ENCODE measurements around the gene C6orf118. TPM values are rescaled to one million over a fixed set of nuclear protein-coding genes. Genes with fewer than 3 reads are reported as not detected.
A peak's percentile ranks its signal among the peaks of the same experiment; 100 is the strongest.

The C6orf118 gene
- polyA plus RNA-seq, 10 donors, result 0.50 to 2.6 (median 0.95) TPM

DNA sequence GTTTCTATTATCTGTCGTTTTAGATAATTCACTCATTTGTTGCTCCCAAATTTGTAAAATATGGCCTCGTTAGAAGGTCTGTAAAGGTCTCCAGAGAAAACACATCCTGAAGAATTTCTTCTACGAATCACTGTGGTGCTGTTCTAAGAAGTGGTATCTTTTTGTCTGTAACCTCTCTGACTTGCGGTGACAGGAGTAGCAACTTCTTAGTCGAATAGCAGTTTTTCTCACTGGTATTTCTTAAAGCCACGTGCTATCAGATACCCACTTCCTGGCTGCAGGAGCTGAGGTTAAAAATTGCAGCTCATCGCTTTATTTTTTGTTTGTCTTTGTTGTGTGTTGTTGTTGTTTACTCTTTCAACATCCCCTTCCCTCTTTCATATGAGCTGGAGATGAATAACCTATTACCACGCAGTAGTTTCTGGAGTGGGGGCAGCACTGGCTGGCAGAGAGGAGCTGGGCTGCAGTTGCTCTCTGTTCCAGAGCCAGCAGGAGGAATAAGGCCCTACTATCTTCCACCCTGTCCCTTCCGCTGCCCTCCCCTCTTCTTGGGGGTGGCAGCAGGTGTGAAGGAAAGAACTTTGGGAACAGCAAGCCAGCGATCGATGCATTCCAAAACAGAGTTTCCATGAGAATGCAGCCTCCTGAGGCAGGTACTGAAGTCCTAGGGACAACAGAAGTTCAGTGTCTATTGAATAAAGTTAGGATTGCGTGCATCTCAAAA, 64.7 kb downstream of the C6orf118 start:
- no peak for DNase-seq

DNA sequence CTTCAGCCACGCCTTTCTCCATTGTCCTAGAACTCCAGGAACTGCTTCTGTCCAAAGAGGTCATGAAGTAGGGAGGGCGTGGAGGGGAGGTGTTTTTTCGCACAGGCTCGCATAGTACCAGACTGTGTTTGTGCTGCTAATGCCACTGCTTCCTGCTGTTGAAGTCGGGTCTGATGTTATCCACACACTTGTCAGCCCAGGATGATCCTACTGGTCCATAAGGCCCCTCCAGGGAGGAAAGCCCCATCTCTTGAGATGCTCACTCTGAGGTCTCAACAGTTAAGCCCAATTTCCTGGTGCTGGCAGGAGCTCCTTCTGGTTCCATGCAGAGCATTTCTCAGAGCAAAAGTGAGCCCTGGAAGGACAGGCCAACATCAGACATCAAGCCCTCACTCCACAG, 65.6 kb downstream of the C6orf118 start:
- no peak for DNase-seq

GRCh38 chr6:165236326-165236725, 73.1 kb downstream of the C6orf118 start:
- DNase-seq, result no peak

- DNase-seq, result no peak
Observed at GRCh38 chr6:165232731-165233488, 76.5 kb downstream of the C6orf118 start.

GRCh38 chr6:165231581-165232561, 77.5 kb downstream of the C6orf118 start:
- peak; percentile 51 to 74 (median 62) for DNase-seq

DNA sequence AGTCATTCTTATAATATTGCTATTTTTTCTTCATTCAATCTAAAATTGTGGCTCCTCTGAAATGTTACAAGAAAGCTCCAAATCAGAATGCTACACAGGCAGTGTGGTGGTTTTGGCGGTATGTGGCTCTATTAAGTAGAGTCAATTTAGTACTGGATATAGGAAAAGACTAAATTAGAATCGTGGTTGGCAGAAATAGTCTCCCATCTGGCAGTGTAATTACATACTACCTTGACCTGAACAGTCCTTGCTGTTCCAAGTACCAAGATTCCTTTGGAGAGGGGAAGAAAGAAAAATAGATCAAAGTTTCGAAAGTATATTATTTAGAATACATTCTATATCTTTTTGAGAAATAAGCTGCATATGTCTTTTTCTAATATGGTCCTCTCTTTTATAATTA, 78.2 kb downstream of the C6orf118 start:
- DNase-seq, result peak in 2 of 3 donors; percentile 24 to 26
